ENCODE measurements around the gene TBC1D5. TPM values are rescaled to one million over a fixed set of nuclear protein-coding genes. Genes with fewer than 3 reads are reported as not detected.

Gene TBC1D5
- total RNA-seq, 2 experiments from 2014 or later = 53.9 to 56.9 TPM

- POLR2A ChIA-PET = no interaction called here
- no peak for DNase-seq
- H3K36me3 Mint-ChIP-seq (ENCODE audit: low read depth) = peaks cover 29% of the 10 kb centered on the region
- no peak for ATAC-seq
- H3K27ac Mint-ChIP-seq = no peak overlapping the region
- no peaks in the 10 kb centered on the region for H3K27me3 Mint-ChIP-seq
- H3K4me3 Mint-ChIP-seq = no peak overlapping the region
- CTCF ChIA-PET = no interaction called here
- intact Hi-C loops (cut with DNase I, micrococcal nuclease) = no loop called here
- H3K4me1 Mint-ChIP-seq = no peaks in the 10 kb centered on the region
- H3K9me3 Mint-ChIP-seq (ENCODE audit: low read depth) = peaks cover 16% of the 10 kb centered on the region
Observed at GRCh38 chr3:17201538-17201937, 540.9 kb downstream of the TBC1D5 start.

GRCh38 chr3:17195856-17196604 is 546.4 kb downstream of the TBC1D5 start:
- peaks cover 9% of the 10 kb centered on the region for H3K4me1 Mint-ChIP-seq
- no peaks in the 10 kb centered on the region for H3K9me3 Mint-ChIP-seq (ENCODE audit: low read depth)
- ATAC-seq (no peak), DNase-seq (no peak)
- peaks cover 2% of the 10 kb centered on the region for H3K36me3 Mint-ChIP-seq (ENCODE audit: low read depth)
- ChIA-PET CTCF (interaction anchor here (0.6 to 1.4 kb wide), 2 partner anchors 27 to 125 kb away, joined by 3 read pairs; no protein-coding TSS in a partner anchor), POLR2A (no interaction called here)
- intact Hi-C loops (cut with DNase I, micrococcal nuclease) = no loop called here
- no peaks in the 10 kb centered on the region for H3K27me3 Mint-ChIP-seq
- no peak overlapping the region for H3K4me3 Mint-ChIP-seq
- H3K27ac Mint-ChIP-seq = no peak overlapping the region

- CTCF ChIA-PET = interaction anchor here (0.6 to 1.4 kb wide), 2 partner anchors 28 to 125 kb away, joined by 3 read pairs; no protein-coding TSS in a partner anchor
- ATAC-seq (peak; percentile 90), DNase-seq (peak; percentile 44)
- Mint-ChIP-seq H3K4me1 (peaks cover 11% of the 10 kb centered on the region), H3K36me3 (ENCODE audit: low read depth) (peaks cover 2% of the 10 kb centered on the region), H3K9me3 (ENCODE audit: low read depth) (no peaks in the 10 kb centered on the region), H3K27me3 (no peaks in the 10 kb centered on the region), H3K27ac (no peak overlapping the region), H3K4me3 (no peak overlapping the region)
- intact Hi-C loops (cut with DNase I, micrococcal nuclease) = no loop called here
- POLR2A ChIA-PET = no interaction called here
Observed at GRCh38 chr3:17195192-17195611, 547.2 kb downstream of the TBC1D5 start.

- intact Hi-C loops (cut with DNase I, micrococcal nuclease) = no loop called here
- Mint-ChIP-seq H3K36me3 (ENCODE audit: low read depth) (peaks cover 2% of the 10 kb centered on the region), H3K27ac (no peak overlapping the region), H3K9me3 (ENCODE audit: low read depth) (no peaks in the 10 kb centered on the region), H3K27me3 (no peaks in the 10 kb centered on the region), H3K4me1 (peaks cover 11% of the 10 kb centered on the region), H3K4me3 (no peak overlapping the region)
- ATAC-seq (no peak), DNase-seq (no peak)
- ChIA-PET CTCF (interaction anchor here (0.9 kb wide), 1 partner anchor 61 kb away, joined by 4 read pairs; no protein-coding TSS in a partner anchor), POLR2A (no interaction called here)
Observed at GRCh38 chr3:17194116-17194515, 548.3 kb downstream of the TBC1D5 start.

- Mint-ChIP-seq H3K9me3 (ENCODE audit: low read depth) (no peaks in the 10 kb centered on the region), H3K27ac (no peak overlapping the region), H3K4me1 (peaks cover 11% of the 10 kb centered on the region), H3K4me3 (no peak overlapping the region), H3K27me3 (no peaks in the 10 kb centered on the region), H3K36me3 (ENCODE audit: low read depth) (no peaks in the 10 kb centered on the region)
- ChIA-PET POLR2A (no interaction called here), CTCF (interaction anchor here (0.7 kb wide), 1 partner anchor 128 kb away, joined by 3 read pairs; no protein-coding TSS in a partner anchor)
- no peak for DNase-seq
- no peak for ATAC-seq
- intact Hi-C loops (cut with DNase I, micrococcal nuclease) = no loop called here
Observed at GRCh38 chr3:17192995-17193394, 549.4 kb downstream of the TBC1D5 start.

GRCh38 chr3:17190353-17191078 is 551.9 kb downstream of the TBC1D5 start:
- H3K36me3 Mint-ChIP-seq (ENCODE audit: low read depth) = peaks cover 2% of the 10 kb centered on the region
- ChIA-PET CTCF (interaction anchor here (1.1 kb wide), 1 partner anchor 19 kb away, joined by 3 read pairs; no protein-coding TSS in a partner anchor), POLR2A (no interaction called here)
- no peak overlapping the region for H3K4me3 Mint-ChIP-seq
- intact Hi-C loops (cut with DNase I, micrococcal nuclease) = no loop called here
- H3K4me1 Mint-ChIP-seq = peaks cover 8% of the 10 kb centered on the region
- no peaks in the 10 kb centered on the region for H3K9me3 Mint-ChIP-seq (ENCODE audit: low read depth)
- no peak overlapping the region for H3K27ac Mint-ChIP-seq
- no peaks in the 10 kb centered on the region for H3K27me3 Mint-ChIP-seq
- ATAC-seq (no peak), DNase-seq (no peak)

GRCh38 chr3:17188378-17188777 is 554.1 kb downstream of the TBC1D5 start:
- ATAC-seq (no peak), DNase-seq (no peak)
- Mint-ChIP-seq H3K27ac (no peak overlapping the region), H3K27me3 (no peaks in the 10 kb centered on the region), H3K4me3 (no peak overlapping the region), H3K4me1 (peaks cover 10% of the 10 kb centered on the region), H3K9me3 (ENCODE audit: low read depth) (no peaks in the 10 kb centered on the region), H3K36me3 (ENCODE audit: low read depth) (peaks cover 12% of the 10 kb centered on the region)
- POLR2A ChIA-PET = no interaction called here
- CTCF ChIA-PET = interaction anchor here (0.7 kb wide), 1 partner anchor 159 kb away, joined by 3 read pairs; no protein-coding TSS in a partner anchor
- intact Hi-C loops (cut with DNase I, micrococcal nuclease) = no loop called here

GRCh38 chr3:17187589-17188184 is 554.7 kb downstream of the TBC1D5 start:
- DNase-seq = no peak
- Mint-ChIP-seq H3K4me3 (no peak overlapping the region), H3K9me3 (ENCODE audit: low read depth) (no peaks in the 10 kb centered on the region), H3K4me1 (peaks cover 17% of the 10 kb centered on the region), H3K36me3 (ENCODE audit: low read depth) (peaks cover 18% of the 10 kb centered on the region), H3K27ac (no peak overlapping the region), H3K27me3 (no peaks in the 10 kb centered on the region)
- intact Hi-C loops (cut with DNase I, micrococcal nuclease) = no loop called here
- POLR2A ChIA-PET = no interaction called here
- no peak for ATAC-seq
- CTCF ChIA-PET = interaction anchor here (0.7 kb wide), 1 partner anchor 158 kb away, joined by 3 read pairs; no protein-coding TSS in a partner anchor

- CTCF ChIA-PET = interaction anchor here (0.7 to 0.8 kb wide), 2 partner anchors 150 to 341 kb away, joined by 3 to 5 read pairs; no protein-coding TSS in a partner anchor
- peak; percentile 95 for ATAC-seq
Observed at GRCh38 chr3:17183951-17184550, 558.4 kb downstream of the TBC1D5 start.

GRCh38 chr3:17182166-17182565 is 560.3 kb downstream of the TBC1D5 start:
- DNase-seq (no peak), ATAC-seq (no peak)
- Mint-ChIP-seq H3K4me3 (no peak overlapping the region), H3K9me3 (ENCODE audit: low read depth) (no peaks in the 10 kb centered on the region), H3K27me3 (no peaks in the 10 kb centered on the region), H3K27ac (no peak overlapping the region), H3K36me3 (ENCODE audit: low read depth) (peaks cover 22% of the 10 kb centered on the region), H3K4me1 (peaks cover 25% of the 10 kb centered on the region)
- POLR2A ChIA-PET = interaction anchor here (0.7 kb wide), 1 partner anchor 29 kb away, joined by 3 read pairs; no protein-coding TSS in a partner anchor
- CTCF ChIA-PET = interaction anchor here (0.5 to 0.6 kb wide), 2 partner anchors 54 to 121 kb away, joined by 3 read pairs; no protein-coding TSS in a partner anchor
- intact Hi-C loops (cut with DNase I, micrococcal nuclease) = no loop called here

More at GRCh38 chr3:17183951-17184550, 558.4 kb downstream of the TBC1D5 start:
- H3K27ac Mint-ChIP-seq = no peak overlapping the region
- no peak overlapping the region for H3K4me3 Mint-ChIP-seq
- no peaks in the 10 kb centered on the region for H3K9me3 Mint-ChIP-seq (ENCODE audit: low read depth)
- no peaks in the 10 kb centered on the region for H3K27me3 Mint-ChIP-seq
- H3K4me1 Mint-ChIP-seq = peaks cover 25% of the 10 kb centered on the region
- DNase-seq = no peak
- POLR2A ChIA-PET = no interaction called here
- H3K36me3 Mint-ChIP-seq (ENCODE audit: low read depth) = peaks cover 18% of the 10 kb centered on the region
- intact Hi-C loops (cut with DNase I, micrococcal nuclease) = no loop called here

GRCh38 chr3:17181413-17181907 is 561.0 kb downstream of the TBC1D5 start:
- no peak overlapping the region for H3K4me3 Mint-ChIP-seq
- H3K4me1 Mint-ChIP-seq = peaks cover 25% of the 10 kb centered on the region
- no peaks in the 10 kb centered on the region for H3K27me3 Mint-ChIP-seq
- no peaks in the 10 kb centered on the region for H3K9me3 Mint-ChIP-seq (ENCODE audit: low read depth)
- ChIA-PET POLR2A (no interaction called here), CTCF (interaction anchor here (0.5 to 0.6 kb wide), 3 partner anchors 53 to 588 kb away, joined by 3 read pairs; no protein-coding TSS in a partner anchor)
- no peak overlapping the region for H3K27ac Mint-ChIP-seq
- ATAC-seq (no peak), DNase-seq (no peak)
- intact Hi-C loops (cut with DNase I, micrococcal nuclease) = no loop called here
- H3K36me3 Mint-ChIP-seq (ENCODE audit: low read depth) = peaks cover 24% of the 10 kb centered on the region
